CD4-positive, alpha-beta T cell (primary cell): ENCODE measurements around the gene MS4A5. TPM values are rescaled to one million over a fixed set of nuclear protein-coding genes. Genes with fewer than 3 reads are reported as not detected.

ENCODE experiments used
- ATAC-seq: fragments of 200-7000 bp; cut with Tn5 transposase; one replicate; pipeline ENCODE4 v1.10.0; 2022; ENCODE audit warnings: mild to moderate bottlenecking; ENCODE audit not compliant: poor library complexity
- CTCF ChIA-PET: fragments of 350-600 bp; sonication (Branson Sonifier 250); formaldehyde crosslinking; loops from one replicate; lab custom pipeline; 2021; ENCODE audit warnings: antibody characterized with exemption, inconsistent platforms; lab: Charles Lee
- POLR2A ChIA-PET: fragments of 350-600 bp; sonication (Branson Sonifier 250); formaldehyde crosslinking; loops from one replicate; lab custom pipeline; 2021; ENCODE audit warnings: antibody characterized with exemption, inconsistent platforms; lab: Charles Lee
- DNase-seq, 14 experiments: peaks; one replicate each; pipeline ENCODE4 v3.0.0-alpha.2; 2013 to 2020; ENCODE audit warnings: mixed read lengths in 2 of 14
- H3K27ac ChIP-seq, 2 donors: one replicate each; pipeline versions ENCODE4 v1.5.1 to v1.7.0; 2013; ENCODE audit warnings: low read length in 2 of 2, low read depth in 1 of 2, mild to moderate bottlenecking in 1 of 2
- H3K27me3 ChIP-seq, 2 experiments: 1 replicate in 1 of 2; 2 replicates in 1 of 2; pipeline versions ENCODE4 v1.6.1 to v1.7.0; 2013; ENCODE audit warnings: low read length in 2 of 2, control low read depth in 1 of 2, mild to moderate bottlenecking in 1 of 2, moderate library complexity in 1 of 2; ENCODE audit not compliant: insufficient read depth in 2 of 2, control insufficient read depth in 1 of 2
- H3K36me3 ChIP-seq: one replicate; pipeline ENCODE4 v1.6.1; 2013; ENCODE audit warnings: low read length, control low read depth; ENCODE audit not compliant: insufficient read depth
- H3K4me1 ChIP-seq: one replicate; pipeline ENCODE4 v1.6.1; 2013; ENCODE audit warnings: low read length, control low read depth; ENCODE audit not compliant: insufficient read depth
- H3K4me3 ChIP-seq: one replicate; pipeline ENCODE4 v1.5.1; 2013; ENCODE audit warnings: mild to moderate bottlenecking, low read length, moderate library complexity
- H3K9me3 ChIP-seq, 2 experiments: 1 replicate in 1 of 2; 2 replicates in 1 of 2; pipeline versions ENCODE4 v1.6.1 to v1.7.0; 2013; ENCODE audit warnings: low read length in 2 of 2, mild to moderate bottlenecking in 2 of 2, control low read depth in 1 of 2, moderate library complexity in 1 of 2; ENCODE audit not compliant: control insufficient read depth in 1 of 2, insufficient read depth in 1 of 2
- H3K27ac Mint-ChIP-seq: one replicate; pipeline ENCODE4 v1.8.0; 2020; ENCODE audit warnings: mixed read lengths
- H3K27me3 Mint-ChIP-seq: one replicate; pipeline ENCODE4 v1.8.0; 2021; ENCODE audit warnings: mixed read lengths
- H3K36me3 Mint-ChIP-seq: one replicate; pipeline ENCODE4 v1.8.0; 2021; ENCODE audit warnings: low read depth, mixed read lengths
- H3K4me1 Mint-ChIP-seq: one replicate; pipeline ENCODE4 v1.8.0; 2021; ENCODE audit warnings: low read depth, mixed read lengths
- H3K4me3 Mint-ChIP-seq: one replicate; pipeline ENCODE4 v1.8.0; 2020; ENCODE audit warnings: mild to moderate bottlenecking, mixed read lengths
- H3K9me3 Mint-ChIP-seq: one replicate; pipeline ENCODE4 v1.8.0; 2020; ENCODE audit warnings: mixed read lengths
- CTCF ChIP-seq: fragments of 200-600 bp; IDR thresholded peaks from one replicate; pipeline ENCODE4 v1.8.0; 2022; ENCODE audit warnings: antibody characterized with exemption, mild to moderate bottlenecking
- intact Hi-C, 2 experiments: fragments of 100-400 bp; cut with DNase I in 1 of 2; cut with micrococcal nuclease in 1 of 2; formaldehyde crosslinking; loops; one replicate each; pipeline versions ENCODE4 v1.15.1 to v1.9.0; 2023 to 2025; cut with DNase I, micrococcal nuclease
- total RNA-seq, 174 experiments: library from RNA in 2 of 174; stranded (reverse) in 2 of 174; gene quantifications; one replicate each; pipeline ENCODE4 v1.2.3 and lab custom pipeline; 2021 to 2026

MS4A5 gene
- total RNA-seq, 2 experiments from 2014 or later: not detected

GRCh38 chr11:60492488-60493009 lies 63.2 kb downstream of the MS4A5 start, which contains the start of gene MS4A12:
Gene MS4A12 (plus strand): TSS chr11:60492778. CDS start chr11:60497319, 4,541 bp downstream.
- Mint-ChIP-seq H3K4me1 (no peaks in the 10 kb centered on the region), H3K36me3 (no peaks in the 10 kb centered on the region), H3K9me3 (no peaks in the 10 kb centered on the region), H3K27me3 (peaks cover 16% of the 10 kb centered on the region), H3K27ac (no peak within 1 kb of the TSS), H3K4me3 (no peak within 1 kb of the TSS)
- Histone ChIP-seq H3K27ac (no peak within 1 kb of the TSS), H3K36me3 (no peaks in the 10 kb centered on the region), H3K4me1 (no peaks in the 10 kb centered on the region), H3K9me3 (no peaks in the 10 kb centered on the region), H3K27me3 (no peaks in the 10 kb centered on the region), H3K4me3 (no peak within 1 kb of the TSS)
- intact Hi-C loops: no loop called here
- ChIA-PET CTCF (interaction anchor here (0.7 kb wide), 1 partner anchor 16 kb away, joined by 3 read pairs; no protein-coding TSS in a partner anchor), POLR2A (no interaction called here)
- ATAC-seq (no peak), DNase-seq (no peak)
- no peak for TF ChIP-seq CTCF

GRCh38 chr11:60493454-60493853 lies 64.1 kb downstream of the MS4A5 start:
- ATAC-seq: no peak
- Mint-ChIP-seq H3K4me1 (no peaks in the 10 kb centered on the region), H3K27me3 (peaks cover 20% of the 10 kb centered on the region), H3K9me3 (no peaks in the 10 kb centered on the region), H3K27ac (no peak overlapping the region), H3K4me3 (no peak overlapping the region), H3K36me3 (no peaks in the 10 kb centered on the region)
- Histone ChIP-seq H3K4me3 (no peak overlapping the region), H3K4me1 (no peaks in the 10 kb centered on the region), H3K27me3 (no peaks in the 10 kb centered on the region), H3K9me3 (no peaks in the 10 kb centered on the region), H3K27ac (no peak overlapping the region), H3K36me3 (no peaks in the 10 kb centered on the region)
- CTCF ChIA-PET: interaction anchor here (0.7 kb wide), 1 partner anchor 17 kb away, joined by 3 read pairs; no protein-coding TSS in a partner anchor
- no peak for DNase-seq
- POLR2A ChIA-PET: no interaction called here
- intact Hi-C loops: no loop called here
- TF ChIP-seq CTCF: no peak

Other genes starting within 250 kb of the MS4A5 start
- 1 to 10 TPM; 3.3 TPM for gene MS4A6A, start 246.5 kb upstream of the MS4A5 start, total RNA-seq
- gene MS4A4E, start 186.4 kb upstream of the MS4A5 start, total RNA-seq: not detected
- gene MS4A4A, start 148.9 kb upstream of the MS4A5 start, total RNA-seq: not detected
- not detected for gene MS4A6E, start 102.3 kb upstream of the MS4A5 start, total RNA-seq
- gene MS4A7, start 51.0 kb upstream of the MS4A5 start, total RNA-seq: under 1 TPM in 1 of 2 experiments, not detected in 1; 0.80 TPM
- not detected for gene MS4A14, start 33.1 kb upstream of the MS4A5 start, total RNA-seq
- under 1 TPM; 0.75 to 0.82 TPM for gene MS4A1, start 26.3 kb downstream of the MS4A5 start, total RNA-seq
- gene MS4A12, start 63.2 kb downstream of the MS4A5 start, total RNA-seq: not detected
- not detected for gene MS4A13, start 85.8 kb downstream of the MS4A5 start, total RNA-seq